ENCODE data around the gene SH3TC2.
"Not testable (repeated sequence)": the region's sequence is repeated elsewhere in the genome, so short reads cannot be mapped to it uniquely, and the experiment has no call there.

The SH3TC2 gene

DNA sequence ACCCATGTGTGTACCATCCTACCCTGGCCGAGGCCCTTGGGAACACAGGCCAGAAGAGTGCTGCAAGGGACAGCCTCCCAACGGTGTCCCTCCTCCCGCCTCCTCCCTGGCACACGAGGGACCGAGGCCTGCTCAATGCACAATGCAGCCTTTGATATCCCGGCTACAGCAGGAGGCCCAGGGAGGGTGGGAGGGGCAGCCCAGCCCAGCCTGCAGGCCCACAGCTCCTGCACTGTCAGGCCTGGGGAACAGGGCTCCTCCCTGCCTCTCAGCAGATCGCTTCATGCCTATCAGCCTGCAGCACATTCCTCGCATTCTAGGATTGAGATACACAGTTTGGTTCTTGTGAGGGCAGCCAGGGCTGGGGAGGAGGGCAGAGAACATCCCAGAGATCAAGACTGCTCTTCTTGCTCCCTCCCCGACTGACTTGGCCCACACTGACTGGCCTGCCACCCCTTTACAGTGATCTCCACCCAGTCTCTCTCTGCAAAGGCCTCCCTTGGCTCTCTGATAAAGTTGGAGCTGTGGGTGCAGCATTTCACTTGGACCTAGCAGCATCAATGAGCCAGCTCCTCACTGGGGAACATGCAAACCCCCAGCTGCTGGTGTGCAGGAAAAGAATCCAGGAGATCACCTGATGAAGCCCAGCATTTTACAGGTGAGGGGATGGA lies at the start of gene SH3TC2:
Gene SH3TC2, minus strand, starts transcription at position 46 of the 671 bp plus-strand sequence. Its CDS starts 40 bp downstream, at position 6.
- no peak for DNase-seq (ENCODE audit: low spot score)

DNA sequence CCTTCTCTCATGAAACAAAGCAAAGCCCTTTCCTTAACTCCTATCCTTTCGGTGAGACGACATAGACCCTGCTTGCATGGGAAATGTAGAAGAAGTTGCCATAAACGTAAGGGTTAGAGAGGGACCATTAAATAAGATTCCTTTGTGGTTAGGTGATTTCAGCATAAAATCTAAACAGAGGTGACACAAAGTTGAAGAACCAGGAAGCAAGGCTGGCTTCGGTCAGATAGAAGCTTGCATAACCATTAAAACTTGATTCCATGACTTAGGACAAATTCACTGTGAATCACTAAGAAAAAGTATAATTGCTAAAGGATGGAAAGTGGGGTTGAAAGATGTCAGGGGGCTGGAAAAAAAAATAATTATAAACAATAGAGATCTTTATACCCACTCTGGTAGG lies 47.5 kb upstream of the SH3TC2 start:
- DNase-seq (ENCODE audit: low spot score): no peak

GRCh38 chr5:149108651-149109280 lies 45.9 kb upstream of the SH3TC2 start:
- DNase-seq (ENCODE audit: low spot score): no peak

- DNase-seq (ENCODE audit: low spot score): no peak
These were observed 37.5 kb upstream of the SH3TC2 start for GRCh38 chr5:149100331-149100730.

GRCh38 chr5:149099920-149100319 lies 37.1 kb upstream of the SH3TC2 start:
- DNase-seq (ENCODE audit: low spot score): no peak

- DNase-seq (ENCODE audit: low spot score): no peak
These were observed 32.1 kb upstream of the SH3TC2 start for GRCh38 chr5:149094996-149095395.

DNA sequence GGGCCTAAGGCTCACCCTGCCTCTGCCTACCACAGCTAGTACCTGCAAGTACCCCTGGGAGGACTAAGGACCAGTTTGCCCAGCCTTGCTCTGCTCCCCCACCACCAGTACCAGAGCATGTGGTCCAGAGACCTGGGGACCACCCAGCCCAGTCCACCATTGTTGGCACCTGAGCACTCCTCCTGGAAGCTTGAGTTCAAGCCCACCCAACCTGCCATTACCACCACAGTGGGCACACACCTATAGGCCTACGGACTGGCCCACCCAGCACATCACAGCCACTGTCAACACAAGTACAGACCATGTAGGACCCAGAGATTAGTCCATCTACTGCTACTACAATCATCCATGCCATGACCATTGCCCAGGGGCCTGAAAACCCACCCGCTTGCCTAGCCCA lies 30.8 kb upstream of the SH3TC2 start:
- DNase-seq (ENCODE audit: low spot score): no peak

DNA sequence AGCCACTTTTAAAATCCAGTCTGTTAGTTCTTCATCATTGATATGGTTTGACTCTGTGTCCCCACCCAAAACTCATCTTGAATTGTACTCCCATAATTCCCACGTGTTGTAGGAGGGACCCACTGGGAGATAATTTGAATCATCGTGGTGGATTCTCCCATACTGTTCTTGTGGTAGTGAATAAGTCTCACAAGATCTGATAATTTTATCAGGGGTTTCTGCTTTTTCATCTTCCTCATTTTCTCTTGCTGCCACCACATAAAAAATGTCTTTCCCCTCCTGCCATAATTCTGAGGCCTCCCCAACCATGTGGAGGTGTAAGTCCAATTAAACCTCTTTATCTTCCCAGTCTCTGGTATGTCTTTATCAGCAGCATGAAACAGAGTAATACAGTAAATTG lies 26.9 kb upstream of the SH3TC2 start:
- no peak for DNase-seq (ENCODE audit: low spot score)

DNA sequence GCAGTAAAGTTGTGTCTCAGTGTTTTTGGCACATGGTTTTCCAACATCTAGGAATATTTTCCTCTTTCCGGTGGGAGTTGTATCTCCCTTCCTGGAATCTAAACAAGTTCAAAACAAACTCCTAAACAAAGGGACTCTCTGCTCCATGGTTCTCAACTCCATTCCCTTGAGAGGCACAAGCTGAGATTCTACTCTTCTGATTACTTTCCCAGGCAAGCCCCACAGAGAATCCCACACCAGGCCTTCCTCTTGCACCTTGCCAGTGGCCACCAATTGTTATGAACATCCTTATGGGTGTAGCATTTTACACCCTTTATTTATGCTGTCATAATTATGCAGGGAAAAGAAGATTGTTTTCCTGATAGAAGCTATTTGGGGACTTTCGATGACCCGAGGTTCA lies 25.8 kb upstream of the SH3TC2 start:
- no peak for DNase-seq (ENCODE audit: low spot score)

GRCh38 chr5:149083846-149084245 lies 21.0 kb upstream of the SH3TC2 start:
- no peak for DNase-seq (ENCODE audit: low spot score)

- no peak for DNase-seq (ENCODE audit: low spot score)
These were observed 19.4 kb upstream of the SH3TC2 start for GRCh38 chr5:149082271-149082670.

DNA sequence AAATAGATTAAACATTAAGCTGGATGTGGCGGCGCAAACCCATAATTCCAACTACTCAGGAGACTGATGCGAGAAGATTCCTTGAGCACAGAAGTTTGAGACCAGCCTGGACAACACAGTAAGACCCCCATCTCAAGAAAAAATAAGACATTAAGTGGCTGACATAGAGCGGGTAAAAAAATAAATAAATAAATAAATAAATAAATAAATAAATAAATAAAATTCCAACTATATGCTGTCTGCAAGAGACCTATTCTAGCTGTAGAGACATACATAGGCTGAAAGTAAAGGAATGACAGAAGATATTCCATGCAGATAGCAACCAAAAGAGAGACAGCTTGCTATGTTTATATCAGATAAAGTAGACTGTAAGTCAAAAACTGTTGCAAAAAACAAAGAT lies 17.4 kb upstream of the SH3TC2 start:
- no peak for DNase-seq (ENCODE audit: low spot score)

DNA sequence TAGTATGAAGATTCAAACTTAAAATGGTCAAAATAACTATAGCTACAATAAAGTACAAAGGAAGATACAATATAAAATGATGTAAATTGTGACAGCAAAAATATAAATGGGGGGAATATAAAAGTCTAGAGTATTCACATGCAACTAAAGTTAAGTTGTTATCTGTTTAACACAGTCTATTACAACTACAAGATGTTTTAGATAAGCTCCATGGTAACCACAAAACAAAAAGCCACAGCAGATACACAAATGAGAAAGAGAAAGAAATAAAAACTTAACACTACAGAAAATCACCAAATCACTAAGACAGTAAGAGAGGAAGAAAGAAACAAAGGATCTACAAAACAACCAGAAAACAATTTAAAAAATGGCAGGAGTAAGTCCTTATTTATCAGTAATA lies 17.0 kb upstream of the SH3TC2 start:
- DNase-seq (ENCODE audit: low spot score): no peak

- not testable (repeated sequence) for DNase-seq (ENCODE audit: low spot score)
These were observed 11.2 kb upstream of the SH3TC2 start for GRCh38 chr5:149074071-149074470.

DNA sequence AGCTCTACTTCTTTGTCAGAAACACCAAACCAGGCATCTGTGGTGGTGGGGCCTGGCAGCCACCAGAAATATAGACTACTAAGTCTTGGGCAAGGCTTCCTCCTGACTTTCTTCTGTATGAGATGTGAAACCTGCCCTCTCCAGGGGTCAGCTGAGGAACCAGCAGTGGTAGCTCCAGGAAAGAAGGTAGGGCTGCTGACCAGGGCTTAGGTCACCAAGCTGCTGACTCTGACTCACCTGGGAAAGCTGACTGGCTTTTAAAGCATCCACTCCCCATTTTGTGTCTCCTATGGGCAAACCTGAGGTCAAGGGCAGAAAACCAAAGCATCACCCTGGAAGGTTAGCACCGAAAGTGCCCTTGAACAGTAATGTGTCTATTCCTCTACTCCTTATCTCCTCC lies 10.4 kb upstream of the SH3TC2 start:
- DNase-seq (ENCODE audit: low spot score): peak; percentile 54

DNA sequence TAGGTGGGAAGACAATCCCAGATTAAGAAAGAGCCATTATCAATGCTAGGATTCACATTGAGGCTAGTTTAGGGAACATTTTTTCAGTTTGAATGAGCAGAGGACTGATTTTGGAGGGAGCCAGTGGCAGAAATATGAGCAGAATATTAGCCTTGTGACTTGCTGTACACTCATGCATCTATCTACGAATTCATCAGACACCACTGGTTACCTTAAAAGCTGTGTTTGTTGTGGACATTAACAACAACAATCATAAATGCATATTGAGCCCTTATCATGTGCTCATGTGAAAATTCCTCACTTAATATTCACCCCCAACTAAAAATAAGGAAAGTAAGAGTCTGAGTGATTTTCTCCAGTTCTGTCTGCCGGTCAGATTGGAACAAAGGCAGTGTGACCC lies 9.9 kb upstream of the SH3TC2 start:
- DNase-seq (ENCODE audit: low spot score): no peak

DNA sequence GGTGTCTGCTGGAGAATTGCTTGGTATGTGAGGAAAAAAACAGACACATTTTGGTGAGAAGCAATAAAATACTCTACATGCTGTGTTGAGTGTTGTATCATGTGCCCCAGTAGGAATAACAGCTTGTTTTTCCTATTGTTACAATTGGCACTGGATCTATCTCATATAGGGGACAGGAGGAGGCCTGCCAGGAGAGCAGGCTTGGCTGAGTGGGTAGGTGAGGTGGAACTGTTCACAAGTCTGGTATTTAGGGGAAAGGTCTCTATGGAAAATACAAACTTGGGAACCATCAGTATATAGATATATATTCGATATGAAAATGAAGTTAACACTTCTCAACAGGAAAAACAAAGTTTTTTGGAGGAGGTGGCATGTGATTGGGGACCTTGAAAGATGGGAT lies 9.5 kb upstream of the SH3TC2 start:
- DNase-seq (ENCODE audit: low spot score): no peak

- no peak for DNase-seq (ENCODE audit: low spot score)
These were observed 8.9 kb upstream of the SH3TC2 start for GRCh38 chr5:149071756-149072155.

DNA sequence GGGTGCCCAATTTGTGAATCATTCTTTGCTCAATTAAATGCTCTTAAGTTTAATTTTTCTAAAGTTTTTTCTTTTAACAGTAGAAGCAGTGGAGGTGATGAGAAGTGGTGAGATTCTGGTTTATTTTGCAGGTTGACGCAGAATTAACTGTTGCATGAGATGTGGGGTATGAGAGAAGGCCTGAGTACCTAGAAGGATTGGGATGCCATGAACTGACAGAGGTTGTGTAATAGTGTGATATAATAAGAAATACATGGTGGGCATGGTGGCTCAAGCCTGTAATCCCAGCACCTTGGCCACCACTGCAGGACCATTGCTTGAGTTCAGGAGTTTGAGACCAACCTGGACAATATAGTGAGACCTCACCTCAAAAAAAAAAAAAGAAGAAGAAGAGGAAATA lies 8.4 kb upstream of the SH3TC2 start:
- DNase-seq (ENCODE audit: low spot score): no peak

DNA sequence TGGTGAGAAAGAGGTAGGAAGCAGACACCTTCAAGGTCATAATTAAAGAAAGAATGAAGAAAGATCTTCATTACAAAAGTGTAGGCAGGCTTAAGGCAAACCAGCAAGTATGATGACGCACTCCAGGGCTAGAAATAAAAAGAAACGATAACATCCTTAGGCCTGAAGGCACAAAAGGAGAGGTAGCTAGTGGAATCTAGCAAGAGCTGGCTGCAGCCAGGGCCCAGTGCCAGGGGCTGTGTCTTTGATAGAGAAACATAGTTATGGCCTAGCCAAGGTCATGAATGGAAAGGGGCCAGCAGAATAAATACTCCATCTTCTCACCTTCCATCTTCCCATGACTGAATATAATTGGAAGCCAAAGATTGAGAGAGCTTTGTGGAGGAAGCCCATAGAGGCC lies 6.8 kb upstream of the SH3TC2 start:
- DNase-seq (ENCODE audit: low spot score): no peak

DNA sequence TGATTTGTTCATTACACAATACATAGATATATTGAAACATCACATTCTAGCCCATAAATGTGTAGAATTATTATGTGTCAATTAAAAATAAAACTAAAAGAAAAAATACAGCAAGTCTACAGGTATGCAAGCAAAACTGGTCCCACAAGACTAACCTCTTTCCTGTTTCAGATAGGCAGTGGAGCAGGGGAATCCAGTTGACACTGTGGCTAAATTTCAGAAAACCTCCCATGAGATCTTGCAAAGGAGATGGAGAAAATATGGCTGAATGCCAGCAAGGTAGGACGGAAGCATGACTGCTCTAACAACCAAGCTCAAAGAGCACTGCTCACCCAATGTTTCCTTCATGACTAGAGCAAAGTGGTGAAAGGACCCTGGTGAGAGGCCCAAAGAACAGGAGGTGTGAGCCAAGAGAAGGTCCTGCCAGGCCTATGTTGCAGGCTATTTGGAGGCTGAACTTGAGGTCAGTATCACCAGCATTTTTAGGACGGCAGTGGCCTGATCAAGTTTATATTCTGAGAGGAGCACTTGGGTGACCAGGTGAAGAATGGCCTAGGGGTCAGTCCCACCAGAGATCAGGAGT lies 1.1 kb upstream of the SH3TC2 start:
- DNase-seq (ENCODE audit: low spot score): no peak

GRCh38 chr5:149062371-149063016 lies 368 bp downstream of the SH3TC2 start:
- DNase-seq (ENCODE audit: low spot score): peak; percentile 63

GRCh38 chr5:149061341-149061740 lies 1.5 kb downstream of the SH3TC2 start:
- DNase-seq (ENCODE audit: low spot score): no peak

Data from RKO (cell line).